Trophoblast cell (in vitro differentiated cells and primary cell): ENCODE measurements around the gene CIDEA.

ENCODE experiments used
- DNase-seq, 2 donors: peaks; one replicate each; pipeline ENCODE4 v3.0.0-alpha.2; 2016
- H2AFZ ChIP-seq: 2 replicates; pipeline ENCODE4 v1.6.1; 2013; ENCODE audit warnings: low read length, moderate library complexity, mild to moderate bottlenecking; ENCODE audit not compliant: insufficient read depth, poor library complexity
- H2AK5ac ChIP-seq: 2 replicates; pipeline ENCODE4 v1.6.1; 2013; ENCODE audit warnings: mild to moderate bottlenecking, low read length
- H2BK120ac ChIP-seq: 2 replicates; pipeline ENCODE4 v1.6.1; 2013; ENCODE audit warnings: low read length, mild to moderate bottlenecking, moderate library complexity; ENCODE audit not compliant: insufficient read depth, poor library complexity
- H2BK12ac ChIP-seq: 2 replicates; pipeline ENCODE4 v1.6.1; 2013; ENCODE audit warnings: mild to moderate bottlenecking, low read length, moderate library complexity
- H2BK5ac ChIP-seq: 2 replicates; pipeline ENCODE4 v1.6.1; 2013; ENCODE audit warnings: low read length, low read depth, moderate library complexity, mild to moderate bottlenecking; ENCODE audit not compliant: poor library complexity
- H3K14ac ChIP-seq: 2 replicates; pipeline ENCODE4 v1.6.1; 2013; ENCODE audit warnings: mild to moderate bottlenecking, low read length
- H3K18ac ChIP-seq: 2 replicates; pipeline ENCODE4 v1.6.1; 2013; ENCODE audit warnings: mild to moderate bottlenecking, low read length
- H3K23ac ChIP-seq: 2 replicates; pipeline ENCODE4 v1.6.1; 2013; ENCODE audit warnings: low read length
- H3K27ac ChIP-seq: 2 replicates; pipeline ENCODE4 v1.5.1; 2013; ENCODE audit warnings: low read depth, mild to moderate bottlenecking, inconsistent platforms, low read length, moderate library complexity
- H3K27me3 ChIP-seq: 2 replicates; pipeline ENCODE4 v1.6.1; 2013; ENCODE audit warnings: inconsistent platforms, mild to moderate bottlenecking, low read length, moderate library complexity; ENCODE audit not compliant: insufficient read depth
- H3K36me3 ChIP-seq, 2 experiments: 1 replicate in 1 of 2; 2 replicates in 1 of 2; pipeline ENCODE4 v1.6.1; 2013; ENCODE audit warnings: low read length in 2 of 2, mild to moderate bottlenecking in 2 of 2, moderate library complexity in 1 of 2; ENCODE audit not compliant: insufficient read depth in 2 of 2, control insufficient read depth in 1 of 2
- H3K4ac ChIP-seq: 2 replicates; pipeline ENCODE4 v1.6.1; 2013; ENCODE audit warnings: low read depth, mild to moderate bottlenecking, low read length, moderate library complexity
- H3K4me1 ChIP-seq, 2 experiments: 1 replicate in 1 of 2; 2 replicates in 1 of 2; pipeline ENCODE4 v1.6.1; 2013; ENCODE audit warnings: low read length in 2 of 2, mild to moderate bottlenecking in 2 of 2, moderate library complexity in 1 of 2; ENCODE audit not compliant: insufficient read depth in 2 of 2, control insufficient read depth in 1 of 2
- H3K4me2 ChIP-seq: 2 replicates; pipeline ENCODE4 v1.6.1; 2013; ENCODE audit warnings: inconsistent platforms, mild to moderate bottlenecking, low read length, moderate library complexity
- H3K4me3 ChIP-seq: 2 replicates; pipeline ENCODE4 v1.5.1; 2013; ENCODE audit warnings: mild to moderate bottlenecking, low read depth, low read length, inconsistent platforms
- H3K79me1 ChIP-seq: one replicate; pipeline ENCODE4 v1.6.1; 2013; ENCODE audit warnings: low read length
- H3K79me2 ChIP-seq: 2 replicates; pipeline ENCODE4 v1.6.1; 2013; ENCODE audit warnings: low read length, mild to moderate bottlenecking; ENCODE audit not compliant: control insufficient read depth, insufficient read depth, poor library complexity
- H3K9ac ChIP-seq: 2 replicates; pipeline ENCODE4 v1.6.1; 2013; ENCODE audit warnings: mild to moderate bottlenecking, low read length
- H3K9me3 ChIP-seq: 2 replicates; pipeline ENCODE4 v1.6.1; 2013; ENCODE audit warnings: low read depth, mild to moderate bottlenecking, control low read depth, inconsistent platforms, low read length; ENCODE audit not compliant: insufficient read depth
- H4K12ac ChIP-seq: 2 replicates; pipeline ENCODE4 v1.6.1; 2013; ENCODE audit warnings: low read depth, mild to moderate bottlenecking, low read length, moderate library complexity
- H4K8ac ChIP-seq: 2 replicates; pipeline ENCODE4 v1.6.1; 2013; ENCODE audit warnings: low read depth, mild to moderate bottlenecking, low read length, moderate library complexity
- H4K91ac ChIP-seq: one replicate; pipeline ENCODE4 v1.6.1; 2013; ENCODE audit warnings: low read depth, mild to moderate bottlenecking, low read length, moderate library complexity
- WGBS: extraction: QIAGEN DNeasy Blood & Tissue Kit; methylation state at CpG from one replicate; pipeline ENCODE4 v1.1.7; 2013; ENCODE audit warnings: missing lambda C conversion rate; ENCODE audit not compliant: insufficient read length, insufficient coverage; ENCODE audit errors: extremely low coverage; 5-methylcytosine and 5-hydroxymethylcytosine counted together

The CIDEA gene

GRCh38 chr18:12256951-12257350 lies 2.8 kb downstream of the CIDEA start:
- WGBS: no CpG with 5 or more reads among the region's 6 CpGs
- Histone ChIP-seq H3K4ac (no peak overlapping the region), H3K79me1 (no peaks in the 10 kb centered on the region), H3K18ac (no peak overlapping the region), H2BK120ac (no peak overlapping the region), H2BK12ac (no peak overlapping the region), H3K4me3 (no peak overlapping the region), H3K14ac (no peak overlapping the region), H2AK5ac (no peak overlapping the region), H3K27ac (no peak overlapping the region), H3K27me3 (peaks cover 24% of the 10 kb centered on the region), H3K79me2 (no peaks in the 10 kb centered on the region), H3K23ac (no peak overlapping the region), H3K9me3 (peaks cover 2% of the 10 kb centered on the region), H3K36me3 (no peaks in the 10 kb centered on the region), H4K12ac (no peak overlapping the region), H2BK5ac (no peak overlapping the region), H3K9ac (no peak overlapping the region), H4K91ac (no peak overlapping the region), H3K4me1 (peaks cover 11 to 17% of the 10 kb centered on the region in 2 experiments), H2AFZ (no peak overlapping the region), H4K8ac (no peak overlapping the region), H3K4me2 (no peak overlapping the region)
- DNase-seq: no peak

DNA sequence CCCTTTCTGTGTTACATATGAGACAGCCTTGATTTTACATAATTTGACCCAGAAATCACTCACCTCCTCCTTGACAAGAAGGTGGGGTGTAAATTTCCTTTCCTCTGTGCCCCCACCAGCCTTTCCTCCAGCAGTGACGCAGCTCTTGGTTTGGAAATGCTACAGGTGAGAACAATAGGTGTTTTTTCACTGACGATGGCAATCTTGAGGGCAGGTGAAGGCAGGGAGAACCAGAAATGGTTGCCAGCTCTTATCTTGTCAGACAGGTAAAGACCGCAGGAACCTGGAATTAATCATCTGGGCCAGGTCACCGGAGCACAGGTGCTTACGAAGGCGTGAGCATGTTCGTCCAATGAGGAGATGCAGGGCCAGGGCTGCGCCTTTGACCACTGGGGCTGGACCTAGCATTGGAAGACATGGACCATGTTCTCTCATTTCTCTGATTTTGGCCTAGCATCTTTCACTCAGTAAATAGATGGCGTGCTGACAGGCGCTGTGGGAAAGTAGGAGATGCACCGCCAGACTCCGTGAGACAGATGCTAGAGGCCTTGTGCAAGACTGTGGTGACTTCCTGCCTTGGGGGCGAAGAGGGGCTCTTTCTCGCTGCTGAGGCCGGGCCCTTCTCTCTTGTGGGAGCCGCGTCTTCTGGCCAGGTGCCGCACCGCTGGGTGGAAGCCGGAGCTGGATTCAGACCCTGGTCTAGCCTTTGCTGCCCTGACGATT lies 4.0 kb downstream of the CIDEA start:
- no peak overlapping the region for H3K4ac ChIP-seq
- H4K8ac ChIP-seq: no peak overlapping the region
- no peak overlapping the region for H3K18ac ChIP-seq
- no peak overlapping the region for H2BK5ac ChIP-seq
- no peak overlapping the region for H3K27ac ChIP-seq
- H2BK120ac ChIP-seq: no peak overlapping the region
- peaks cover 11 to 17% of the 10 kb centered on the region in 2 experiments for H3K4me1 ChIP-seq
- no peaks in the 10 kb centered on the region for H3K36me3 ChIP-seq
- no peak overlapping the region for H2BK12ac ChIP-seq
- H3K4me2 ChIP-seq: no peak overlapping the region
- no CpG with 5 or more reads among the region's 21 CpGs for WGBS
- H3K79me1 ChIP-seq: no peaks in the 10 kb centered on the region
- H2AFZ ChIP-seq: no peak overlapping the region
- H2AK5ac ChIP-seq: no peak overlapping the region
- no peak overlapping the region for H3K4me3 ChIP-seq
- no peak overlapping the region for H3K14ac ChIP-seq
- peaks cover 2% of the 10 kb centered on the region for H3K9me3 ChIP-seq
- no peak overlapping the region for H3K9ac ChIP-seq
- no peak overlapping the region for H4K91ac ChIP-seq
- peak; percentile 42 to 51 for DNase-seq
- H3K27me3 ChIP-seq: peaks cover 20% of the 10 kb centered on the region
- H3K79me2 ChIP-seq: no peaks in the 10 kb centered on the region
- H3K23ac ChIP-seq: no peak overlapping the region
- H4K12ac ChIP-seq: no peak overlapping the region

GRCh38 chr18:12258719-12259705 lies 4.9 kb downstream of the CIDEA start:
- H2AFZ ChIP-seq: no peak overlapping the region
- peaks cover 12% of the 10 kb centered on the region for H3K27me3 ChIP-seq
- peaks cover 10 to 11% of the 10 kb centered on the region in 2 experiments for H3K4me1 ChIP-seq
- no peak overlapping the region for H2BK120ac ChIP-seq
- H3K14ac ChIP-seq: no peak overlapping the region
- H3K36me3 ChIP-seq: no peaks in the 10 kb centered on the region
- H3K4me2 ChIP-seq: no peak overlapping the region
- no peak overlapping the region for H3K9ac ChIP-seq
- no peak overlapping the region for H4K91ac ChIP-seq
- H2AK5ac ChIP-seq: no peak overlapping the region
- WGBS: no CpG with 5 or more reads among the region's 29 CpGs
- H3K4ac ChIP-seq: no peak overlapping the region
- peaks cover 2% of the 10 kb centered on the region for H3K9me3 ChIP-seq
- DNase-seq: no peak
- H3K4me3 ChIP-seq: no peak overlapping the region
- no peak overlapping the region for H3K23ac ChIP-seq
- H2BK5ac ChIP-seq: no peak overlapping the region
- no peak overlapping the region for H3K27ac ChIP-seq
- H3K79me1 ChIP-seq: no peaks in the 10 kb centered on the region
- no peak overlapping the region for H4K8ac ChIP-seq
- no peak overlapping the region for H2BK12ac ChIP-seq
- no peak overlapping the region for H3K18ac ChIP-seq
- H3K79me2 ChIP-seq: no peaks in the 10 kb centered on the region
- H4K12ac ChIP-seq: no peak overlapping the region

DNA sequence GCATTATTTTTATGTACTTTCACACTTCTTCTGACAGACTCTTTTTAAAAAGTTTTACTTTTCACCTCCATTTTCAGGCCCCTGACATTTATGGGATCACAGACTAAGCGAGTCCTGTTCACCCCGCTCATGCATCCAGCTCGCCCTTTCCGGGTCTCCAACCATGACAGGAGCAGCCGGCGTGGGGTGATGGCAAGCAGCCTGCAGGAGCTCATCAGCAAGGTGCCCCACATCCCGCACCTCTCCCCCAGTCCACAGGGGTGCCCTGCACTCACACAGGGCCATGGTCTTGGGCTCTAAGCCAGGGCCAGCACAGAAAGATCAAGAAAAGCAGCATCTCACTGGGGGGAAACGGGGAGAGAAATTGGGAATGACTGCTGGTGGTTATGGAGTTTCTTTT lies 8.6 kb downstream of the CIDEA start:
- Histone ChIP-seq H2BK5ac (no peak overlapping the region), H3K4me2 (no peak overlapping the region), H3K14ac (no peak overlapping the region), H2BK120ac (no peak overlapping the region), H2BK12ac (no peak overlapping the region), H3K79me2 (no peaks in the 10 kb centered on the region), H3K9ac (no peak overlapping the region), H3K4me1 (no peaks in the 10 kb centered on the region), H3K27me3 (no peaks in the 10 kb centered on the region), H2AFZ (no peak overlapping the region), H3K9me3 (no peaks in the 10 kb centered on the region), H3K36me3 (no peaks in the 10 kb centered on the region), H3K4me3 (no peak overlapping the region), H3K4ac (no peak overlapping the region), H3K23ac (no peak overlapping the region), H3K27ac (no peak overlapping the region), H3K18ac (no peak overlapping the region), H4K8ac (no peak overlapping the region), H4K12ac (no peak overlapping the region), H2AK5ac (no peak overlapping the region), H4K91ac (no peak overlapping the region), H3K79me1 (no peaks in the 10 kb centered on the region)
- WGBS: no CpG with 5 or more reads among the region's 8 CpGs
- no peak for DNase-seq
